ENCODE results near the gene NMNAT2. TPM values are rescaled to one million over a fixed set of nuclear protein-coding genes. Genes with fewer than 3 reads are reported as not detected.
"Not testable (repeated sequence)": the region's sequence is repeated elsewhere in the genome, so short reads cannot be mapped to it uniquely, and the experiment has no call there.

NMNAT2 gene
- total RNA-seq, 1 donor from 2014 or later, result 2.2 TPM

DNA sequence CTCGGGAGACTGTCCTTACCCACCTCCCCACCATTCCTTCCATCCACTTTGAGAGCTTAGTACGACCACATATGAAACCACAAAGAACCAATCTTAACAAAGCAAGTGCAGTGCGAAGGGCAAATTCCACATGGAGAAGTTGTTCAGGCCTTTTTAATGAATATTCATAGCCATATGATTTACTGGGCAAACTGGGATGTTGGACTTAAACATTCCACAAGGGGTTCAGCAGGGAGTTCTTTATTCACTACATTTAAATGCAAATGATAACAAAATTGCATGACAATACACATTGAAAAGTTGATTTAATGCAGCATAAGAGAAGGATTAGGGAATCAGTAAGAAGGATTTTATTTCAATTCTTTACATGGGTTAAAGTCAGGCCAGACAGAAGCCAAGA lies 14.7 kb downstream of the NMNAT2 start:
- H3K27ac Mint-ChIP-seq (ENCODE audit: unreplicated experiment), result no peak overlapping the region
- no peaks in the 10 kb centered on the region for H3K36me3 Mint-ChIP-seq (ENCODE audit: unreplicated experiment)
- no peak overlapping the region for H3K4me3 Mint-ChIP-seq (ENCODE audit: unreplicated experiment)
- no peak for DNase-seq (ENCODE audit: extremely low spot score, unreplicated experiment)
- H3K4me1 Mint-ChIP-seq (ENCODE audit: unreplicated experiment), result no peaks in the 10 kb centered on the region
- no peaks in the 10 kb centered on the region for H3K9me3 Mint-ChIP-seq (ENCODE audit: unreplicated experiment)
- TF ChIP-seq, protein P1, sequence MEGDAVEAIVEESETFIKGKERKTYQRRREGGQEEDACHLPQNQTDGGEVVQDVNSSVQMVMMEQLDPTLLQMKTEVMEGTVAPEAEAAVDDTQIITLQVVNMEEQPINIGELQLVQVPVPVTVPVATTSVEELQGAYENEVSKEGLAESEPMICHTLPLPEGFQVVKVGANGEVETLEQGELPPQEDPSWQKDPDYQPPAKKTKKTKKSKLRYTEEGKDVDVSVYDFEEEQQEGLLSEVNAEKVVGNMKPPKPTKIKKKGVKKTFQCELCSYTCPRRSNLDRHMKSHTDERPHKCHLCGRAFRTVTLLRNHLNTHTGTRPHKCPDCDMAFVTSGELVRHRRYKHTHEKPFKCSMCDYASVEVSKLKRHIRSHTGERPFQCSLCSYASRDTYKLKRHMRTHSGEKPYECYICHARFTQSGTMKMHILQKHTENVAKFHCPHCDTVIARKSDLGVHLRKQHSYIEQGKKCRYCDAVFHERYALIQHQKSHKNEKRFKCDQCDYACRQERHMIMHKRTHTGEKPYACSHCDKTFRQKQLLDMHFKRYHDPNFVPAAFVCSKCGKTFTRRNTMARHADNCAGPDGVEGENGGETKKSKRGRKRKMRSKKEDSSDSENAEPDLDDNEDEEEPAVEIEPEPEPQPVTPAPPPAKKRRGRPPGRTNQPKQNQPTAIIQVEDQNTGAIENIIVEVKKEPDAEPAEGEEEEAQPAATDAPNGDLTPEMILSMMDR (IDR thresholded peaks at IDR 0.05), result no peak
- H3K27me3 Mint-ChIP-seq (ENCODE audit: unreplicated experiment), result peaks cover 70% of the 10 kb centered on the region

DNA sequence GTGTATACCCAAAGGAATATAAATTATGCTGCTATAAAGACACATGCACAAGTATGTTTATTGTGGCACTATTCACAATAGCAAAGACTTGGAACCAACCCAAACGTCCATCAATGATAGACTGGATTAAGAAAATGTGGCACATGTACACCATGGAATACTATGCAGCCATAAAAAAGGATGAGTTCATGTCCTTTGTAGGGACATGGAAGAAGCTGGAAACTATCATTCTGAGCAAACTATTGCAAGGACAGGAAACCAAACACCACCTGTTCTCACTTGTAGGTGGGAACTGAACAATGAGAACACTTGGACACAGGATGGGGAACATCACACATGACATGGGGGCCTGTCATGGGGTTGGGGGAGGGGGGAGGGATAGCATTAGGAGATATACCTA lies 16.6 kb downstream of the NMNAT2 start:
- H3K27me3 Mint-ChIP-seq (ENCODE audit: unreplicated experiment), result peaks cover 79% of the 10 kb centered on the region
- not testable (repeated sequence) for H3K9me3 Mint-ChIP-seq (ENCODE audit: unreplicated experiment); DNase-seq (ENCODE audit: extremely low spot score, unreplicated experiment); H3K4me1 Mint-ChIP-seq (ENCODE audit: unreplicated experiment); H3K36me3 Mint-ChIP-seq (ENCODE audit: unreplicated experiment); H3K27ac Mint-ChIP-seq (ENCODE audit: unreplicated experiment); H3K4me3 Mint-ChIP-seq (ENCODE audit: unreplicated experiment)

DNA sequence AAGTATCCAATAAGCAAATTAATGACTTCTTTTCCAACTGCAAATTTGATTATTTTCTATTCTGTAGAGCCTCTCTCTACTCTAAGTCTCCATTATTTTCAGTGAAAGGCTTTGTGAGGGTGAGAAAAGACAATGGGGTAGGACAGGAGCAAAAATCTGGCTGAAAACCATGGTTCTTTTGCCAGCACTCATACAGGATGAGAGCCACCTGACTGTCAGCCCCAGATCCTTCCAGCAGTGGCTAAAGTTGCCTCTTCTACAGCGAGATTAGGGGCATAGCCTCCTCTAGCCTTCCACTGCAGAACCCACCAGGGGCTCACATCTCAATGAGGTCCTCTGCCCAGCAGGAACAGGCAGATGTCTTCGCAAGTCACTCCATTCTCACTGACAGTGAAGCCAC lies 23.7 kb downstream of the NMNAT2 start:
- Mint-ChIP-seq H3K9me3 (ENCODE audit: unreplicated experiment) (no peaks in the 10 kb centered on the region), H3K36me3 (ENCODE audit: unreplicated experiment) (peaks cover 2% of the 10 kb centered on the region), H3K27ac (ENCODE audit: unreplicated experiment) (no peak overlapping the region), H3K4me3 (ENCODE audit: unreplicated experiment) (no peak overlapping the region), H3K4me1 (ENCODE audit: unreplicated experiment) (no peaks in the 10 kb centered on the region), H3K27me3 (ENCODE audit: unreplicated experiment) (peaks cover 53% of the 10 kb centered on the region)
- TF ChIP-seq, protein P1 (IDR thresholded peaks at IDR 0.05), result no peak
- DNase-seq (ENCODE audit: extremely low spot score, unreplicated experiment), result no peak

DNA sequence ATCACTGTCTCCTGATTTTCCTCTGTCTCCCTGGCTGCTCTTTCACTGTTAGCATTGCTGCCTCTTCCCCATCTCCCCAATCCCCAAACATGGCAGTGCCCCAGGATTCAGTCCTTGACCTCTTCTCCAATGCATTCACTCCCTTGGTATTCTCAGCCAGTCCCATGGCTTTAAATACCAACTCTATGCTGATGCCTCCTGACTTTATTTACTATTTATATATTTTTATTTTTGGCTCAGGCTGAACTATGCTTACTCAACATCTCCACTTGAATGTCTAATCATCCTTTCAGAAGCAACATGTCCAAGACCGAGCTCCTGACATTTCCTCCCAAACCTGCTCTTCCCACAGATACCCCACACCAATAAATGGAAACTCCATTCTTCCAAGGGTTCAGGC lies 26.3 kb downstream of the NMNAT2 start:
- peaks cover 4% of the 10 kb centered on the region for H3K4me1 Mint-ChIP-seq (ENCODE audit: unreplicated experiment)
- no peak for DNase-seq (ENCODE audit: extremely low spot score, unreplicated experiment)
- TF ChIP-seq, protein P1 (IDR thresholded peaks at IDR 0.05), result no peak
- H3K36me3 Mint-ChIP-seq (ENCODE audit: unreplicated experiment), result no peaks in the 10 kb centered on the region
- H3K27me3 Mint-ChIP-seq (ENCODE audit: unreplicated experiment), result peaks cover 53% of the 10 kb centered on the region
- no peaks in the 10 kb centered on the region for H3K9me3 Mint-ChIP-seq (ENCODE audit: unreplicated experiment)
- H3K4me3 Mint-ChIP-seq (ENCODE audit: unreplicated experiment), result no peak overlapping the region
- H3K27ac Mint-ChIP-seq (ENCODE audit: unreplicated experiment), result no peak overlapping the region

DNA sequence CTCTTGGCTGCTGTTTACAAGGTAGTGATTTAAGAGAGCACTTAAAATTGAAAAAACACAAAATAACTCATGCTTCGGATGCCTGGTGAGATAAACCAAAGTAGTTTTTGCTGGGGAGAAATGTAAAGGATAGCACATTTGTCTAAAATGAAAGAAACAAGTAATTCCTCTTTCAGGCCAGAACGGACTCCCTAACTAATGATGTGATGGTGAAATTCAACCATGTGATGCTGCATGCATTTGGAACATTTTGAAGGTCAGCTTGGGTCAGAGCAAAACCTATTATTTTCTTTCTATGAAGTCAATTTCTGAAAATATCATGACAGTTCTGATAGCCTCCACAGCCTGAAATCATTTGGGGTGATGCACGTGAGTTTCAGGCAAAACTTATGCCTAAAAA lies 27.6 kb downstream of the NMNAT2 start:
- Mint-ChIP-seq H3K36me3 (ENCODE audit: unreplicated experiment) (no peaks in the 10 kb centered on the region), H3K4me3 (ENCODE audit: unreplicated experiment) (no peak overlapping the region), H3K4me1 (ENCODE audit: unreplicated experiment) (peaks cover 4% of the 10 kb centered on the region), H3K27ac (ENCODE audit: unreplicated experiment) (no peak overlapping the region), H3K9me3 (ENCODE audit: unreplicated experiment) (no peaks in the 10 kb centered on the region), H3K27me3 (ENCODE audit: unreplicated experiment) (peaks cover 48% of the 10 kb centered on the region)
- DNase-seq (ENCODE audit: extremely low spot score, unreplicated experiment), result no peak
- TF ChIP-seq, protein P1 (IDR thresholded peaks at IDR 0.05), result no peak

DNA sequence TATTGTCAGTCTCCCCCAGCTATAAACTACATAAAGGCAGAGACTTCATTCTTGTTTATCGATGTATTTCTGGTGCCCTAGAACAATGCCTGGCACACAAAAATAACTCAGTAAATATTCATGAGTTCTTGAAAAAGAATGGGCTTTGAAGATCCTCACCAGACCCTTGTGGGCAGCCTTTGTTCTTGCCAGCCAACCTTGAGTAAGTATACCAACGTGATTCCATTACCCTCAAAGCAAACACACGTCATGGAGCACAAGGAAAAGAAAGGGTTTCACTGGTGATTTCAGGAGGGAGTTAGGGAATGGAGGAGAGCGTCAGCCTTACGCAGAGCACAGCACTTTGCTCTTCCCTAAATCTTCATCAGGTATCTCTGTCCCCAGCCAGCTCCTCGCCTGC lies 29.4 kb downstream of the NMNAT2 start:
- Mint-ChIP-seq H3K4me1 (ENCODE audit: unreplicated experiment) (peaks cover 6% of the 10 kb centered on the region), H3K27ac (ENCODE audit: unreplicated experiment) (no peak overlapping the region), H3K27me3 (ENCODE audit: unreplicated experiment) (peaks cover 34% of the 10 kb centered on the region)

More for the DNA sequence above, 29.4 kb downstream of the NMNAT2 start:
- DNase-seq (ENCODE audit: extremely low spot score, unreplicated experiment), result no peak
- Mint-ChIP-seq H3K9me3 (ENCODE audit: unreplicated experiment) (no peaks in the 10 kb centered on the region), H3K36me3 (ENCODE audit: unreplicated experiment) (no peaks in the 10 kb centered on the region), H3K4me3 (ENCODE audit: unreplicated experiment) (no peak overlapping the region)
- TF ChIP-seq, protein P1 (IDR thresholded peaks at IDR 0.05), result no peak

Measured in osteocyte (in vitro differentiated cells).